H1 (cell line): ENCODE measurements around the gene SAFB. TPM values are rescaled to one million over a fixed set of nuclear protein-coding genes. Genes with fewer than 3 reads are reported as not detected.

Experiments used
- TCF12 ChIP-seq: IDR thresholded peaks from 2 replicates; pipeline ENCODE4 v1.6.1; 2011; ENCODE audit warnings: low read depth, mild to moderate bottlenecking, low read length
- polyA plus RNA-seq, 7 experiments: library from polyadenylated mRNA; depleted of rRNA in 3 of 7; stranded (reverse) in 5 of 7; unstranded in 2 of 7; fragments of >200 nt in 5 of 7; fragments of 200-250 nt in 2 of 7; gene quantifications; 1 replicate in 5 of 7; 2 replicates in 1 of 7; 4 replicates in 1 of 7; pipeline versions ENCODE4 v1.2.1 to v1.2.3, GENCODE V29; 2011 to 2013; ENCODE audit warnings: missing spikeins in 2 of 7, mixed read lengths in 2 of 7
- total RNA-seq: library from RNA; stranded (reverse); fragmentation: NEBNext Ultra II Directional; extraction: Animal tissue kit (Norgen Biotek cat#: 25700); gene quantifications from 2 replicates; pipeline ENCODE4 v1.2.1, GENCODE V29; 2021

SAFB gene
- total and polyA plus RNA-seq, 2 of the 8 experiments (the other 6 are each of a cell fraction or from before 2014, with no cell fraction given): 27.0 to 110 TPM

GRCh38 chr19:5615756-5616327 lies 7.0 kb upstream of the SAFB start (continued):
- TF ChIP-seq TCF12: no peak
